AG04449 (cell line): ENCODE results near the gene EIF3B.

Experiments
- CTCF ChIA-PET: fragments of 350-600 bp; formaldehyde crosslinking; extraction: SDS; loops from one replicate; lab custom pipeline; 2021; ENCODE audit warnings: antibody characterized with exemption; lab: Yijun Ruan, JAX
- POLR2A ChIA-PET: fragments of 400-600, 350-600 bp; formaldehyde crosslinking; extraction: SDS; loops from one replicate; lab custom pipeline; 2020; ENCODE audit warnings: antibody characterized with exemption, inconsistent platforms; lab: Yijun Ruan, JAX
- DNase-seq: peaks from one replicate; pipeline ENCODE4 v3.0.0-alpha.2; 2010; ENCODE audit warnings: low read depth, low spot score
- H3K4me3 ChIP-seq: 2 replicates; pipeline ENCODE4 v1.5.1; 2011; ENCODE audit warnings: low read depth, mild to moderate bottlenecking, control low read depth, low read length
- TF ChIP-seq, protein P1 (sequence below): IDR thresholded peaks from one replicate; pipeline ENCODE4 v1.5.1; 2011; ENCODE audit warnings: mild to moderate bottlenecking, moderate library complexity, low read length, control low read depth, inconsistent platforms; ENCODE audit not compliant: insufficient read depth; ENCODE audit errors: missing control alignments

Gene EIF3B

DNA sequence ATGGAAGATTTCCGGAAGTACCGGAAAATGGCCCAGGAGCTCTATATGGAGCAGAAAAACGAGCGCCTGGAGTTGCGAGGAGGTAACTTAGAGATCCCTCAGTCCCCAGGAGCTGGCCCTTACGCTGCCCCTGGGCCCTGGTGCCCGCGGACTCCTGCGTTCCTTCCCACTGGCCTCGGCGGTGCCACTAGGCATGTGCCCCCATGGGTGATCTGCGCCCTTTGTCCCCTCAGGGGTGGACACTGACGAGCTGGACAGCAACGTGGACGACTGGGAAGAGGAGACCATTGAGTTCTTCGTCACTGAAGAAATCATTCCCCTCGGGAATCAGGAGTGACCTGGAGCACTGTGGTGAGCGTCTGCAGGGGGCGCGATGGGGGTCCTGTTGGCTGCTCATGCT, 24.5 kb downstream of the EIF3B start:
- POLR2A ChIA-PET: no interaction called here
- CTCF ChIA-PET: interaction anchor here (0.9 to 1.0 kb wide), 2 partner anchors 8 to 91 kb away, joined by 4 read pairs; no protein-coding TSS in a partner anchor
- TF ChIP-seq, protein P1, sequence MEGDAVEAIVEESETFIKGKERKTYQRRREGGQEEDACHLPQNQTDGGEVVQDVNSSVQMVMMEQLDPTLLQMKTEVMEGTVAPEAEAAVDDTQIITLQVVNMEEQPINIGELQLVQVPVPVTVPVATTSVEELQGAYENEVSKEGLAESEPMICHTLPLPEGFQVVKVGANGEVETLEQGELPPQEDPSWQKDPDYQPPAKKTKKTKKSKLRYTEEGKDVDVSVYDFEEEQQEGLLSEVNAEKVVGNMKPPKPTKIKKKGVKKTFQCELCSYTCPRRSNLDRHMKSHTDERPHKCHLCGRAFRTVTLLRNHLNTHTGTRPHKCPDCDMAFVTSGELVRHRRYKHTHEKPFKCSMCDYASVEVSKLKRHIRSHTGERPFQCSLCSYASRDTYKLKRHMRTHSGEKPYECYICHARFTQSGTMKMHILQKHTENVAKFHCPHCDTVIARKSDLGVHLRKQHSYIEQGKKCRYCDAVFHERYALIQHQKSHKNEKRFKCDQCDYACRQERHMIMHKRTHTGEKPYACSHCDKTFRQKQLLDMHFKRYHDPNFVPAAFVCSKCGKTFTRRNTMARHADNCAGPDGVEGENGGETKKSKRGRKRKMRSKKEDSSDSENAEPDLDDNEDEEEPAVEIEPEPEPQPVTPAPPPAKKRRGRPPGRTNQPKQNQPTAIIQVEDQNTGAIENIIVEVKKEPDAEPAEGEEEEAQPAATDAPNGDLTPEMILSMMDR: no peak
- no peak for DNase-seq
- H3K4me3 ChIP-seq: no peak overlapping the region

DNA sequence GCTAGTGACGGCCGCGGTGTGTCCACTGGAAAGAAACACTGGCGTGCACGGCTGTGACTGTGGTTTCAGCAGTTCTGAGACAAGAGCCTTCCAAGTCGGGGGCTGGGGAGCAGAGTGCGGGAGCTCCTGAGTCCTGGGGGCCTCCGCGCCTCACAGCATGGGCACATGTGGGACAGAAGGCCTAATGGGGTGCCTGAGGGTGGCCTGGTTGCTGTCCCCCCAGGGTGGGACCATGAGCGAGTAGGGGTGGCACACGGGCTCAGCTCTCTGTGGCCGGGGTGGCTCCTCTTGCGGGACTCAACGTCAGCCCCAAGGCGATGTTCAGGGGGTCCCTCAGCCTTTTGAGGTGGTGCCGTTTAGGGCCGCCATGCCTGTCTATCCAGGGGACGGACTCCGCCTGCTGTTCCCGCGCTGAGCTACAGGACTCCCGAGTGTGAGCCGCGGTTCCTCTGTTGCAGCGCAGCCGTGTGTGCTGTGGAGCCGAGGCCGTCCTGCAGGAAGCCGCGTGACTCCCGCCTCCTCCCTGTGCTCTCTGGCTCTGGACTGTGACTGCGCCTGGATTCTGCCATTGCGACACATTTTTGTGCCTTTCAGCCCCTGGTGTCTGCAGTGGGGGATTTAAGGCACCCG, 25.3 kb downstream of the EIF3B start:
- CTCF ChIA-PET: no interaction called here
- H3K4me3 ChIP-seq: no peak overlapping the region
- DNase-seq: no peak
- POLR2A ChIA-PET: no interaction called here
- TF ChIP-seq, protein P1: no peak

DNA sequence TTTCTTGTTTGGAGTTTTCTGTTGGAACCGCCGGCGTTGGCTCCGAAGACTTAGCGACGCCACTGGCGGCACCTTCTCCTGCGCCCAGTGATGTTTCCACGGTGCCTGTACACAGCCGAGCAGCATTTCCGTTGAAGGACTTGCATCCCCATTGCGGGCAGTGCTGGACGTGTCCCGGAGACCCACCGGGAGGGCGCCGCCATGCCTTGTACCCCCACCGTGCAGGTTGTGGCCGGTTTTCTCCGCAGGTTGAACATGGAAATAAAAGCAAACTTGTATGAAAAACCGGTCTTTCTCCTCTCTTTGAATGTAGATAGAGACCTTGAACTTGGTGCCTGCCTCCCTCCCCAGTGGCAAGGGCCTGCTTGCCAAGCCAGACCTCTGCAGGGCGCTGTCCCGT, 25.8 kb downstream of the EIF3B start:
- TF ChIP-seq, protein P1: no peak
- ChIA-PET POLR2A (no interaction called here), CTCF (no interaction called here)
- no peak overlapping the region for H3K4me3 ChIP-seq
- no peak for DNase-seq

DNA sequence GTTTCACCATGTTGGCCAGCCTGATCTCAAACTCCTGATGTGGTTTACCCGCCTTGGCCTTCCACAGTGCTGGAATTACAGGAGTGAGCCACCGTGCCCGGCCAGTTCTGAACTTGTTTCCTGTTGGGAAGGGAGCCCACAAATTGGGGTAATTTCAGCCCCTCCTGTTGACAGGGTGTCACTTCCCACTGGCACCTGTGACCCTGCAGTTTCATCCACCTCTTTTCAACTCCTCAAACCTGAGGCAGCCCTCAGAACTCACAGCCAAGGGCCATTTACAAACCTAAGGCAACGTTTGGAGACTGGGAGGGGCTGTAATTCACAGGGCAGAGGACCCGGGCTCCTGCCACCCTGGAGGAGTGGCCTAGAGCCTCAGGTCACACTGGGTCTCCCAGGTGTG, 26.6 kb downstream of the EIF3B start:
- no peak for DNase-seq
- TF ChIP-seq, protein P1: no peak
- ChIA-PET CTCF (no interaction called here), POLR2A (no interaction called here)
- no peak overlapping the region for H3K4me3 ChIP-seq

DNA sequence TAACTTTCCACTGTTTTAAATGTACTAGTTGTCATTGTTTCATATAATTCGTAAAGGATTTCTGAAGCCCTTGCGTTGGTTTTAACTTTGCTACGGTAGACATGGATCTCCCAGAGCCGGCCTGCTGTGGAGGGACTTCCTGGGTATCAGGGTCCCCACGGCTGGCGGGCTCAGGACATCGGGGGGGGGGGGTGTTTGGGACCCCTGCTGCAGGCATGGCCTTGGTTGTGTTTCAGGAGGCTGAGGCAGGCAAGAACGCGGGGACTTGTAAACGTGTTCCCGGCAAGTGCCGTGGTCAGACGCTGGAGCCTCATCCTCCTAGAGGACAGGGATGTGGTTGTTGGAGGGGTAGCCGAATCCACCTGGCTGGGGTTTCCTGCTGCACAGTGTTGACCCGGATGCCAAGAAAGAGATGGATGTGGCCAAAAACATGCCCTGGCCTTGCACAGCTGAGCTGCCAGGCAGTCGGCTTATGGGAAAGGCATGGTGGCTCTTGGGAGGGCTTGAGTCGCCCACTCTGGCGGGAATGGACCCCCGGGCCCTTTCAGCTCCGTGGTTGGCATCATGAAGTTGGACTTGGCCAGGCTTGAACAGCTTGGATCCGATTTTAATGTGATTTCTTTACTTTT, 27.4 kb downstream of the EIF3B start:
- CTCF ChIA-PET: no interaction called here
- H3K4me3 ChIP-seq: no peak overlapping the region
- no peak for DNase-seq
- TF ChIP-seq, protein P1: no peak
- POLR2A ChIA-PET: no interaction called here

- CTCF ChIA-PET: interaction anchor here (0.8 to 1.5 kb wide), 3 partner anchors 19 to 86 kb away, joined by 3 to 6 read pairs (median 4); no protein-coding TSS in a partner anchor
- POLR2A ChIA-PET: interaction anchor here (0.5 to 0.8 kb wide), 3 partner anchors 14 to 54 kb away, joined by 3 to 4 read pairs (median 4); no protein-coding TSS in a partner anchor
- no peak overlapping the region for H3K4me3 ChIP-seq
- DNase-seq: no peak
- TF ChIP-seq, protein P1: no peak
Measured at GRCh38 chr7:2383543-2384274, 29.1 kb downstream of the EIF3B start.
